ENCODE results near the gene LRRC55.

- TF ChIP-seq, protein P1, sequence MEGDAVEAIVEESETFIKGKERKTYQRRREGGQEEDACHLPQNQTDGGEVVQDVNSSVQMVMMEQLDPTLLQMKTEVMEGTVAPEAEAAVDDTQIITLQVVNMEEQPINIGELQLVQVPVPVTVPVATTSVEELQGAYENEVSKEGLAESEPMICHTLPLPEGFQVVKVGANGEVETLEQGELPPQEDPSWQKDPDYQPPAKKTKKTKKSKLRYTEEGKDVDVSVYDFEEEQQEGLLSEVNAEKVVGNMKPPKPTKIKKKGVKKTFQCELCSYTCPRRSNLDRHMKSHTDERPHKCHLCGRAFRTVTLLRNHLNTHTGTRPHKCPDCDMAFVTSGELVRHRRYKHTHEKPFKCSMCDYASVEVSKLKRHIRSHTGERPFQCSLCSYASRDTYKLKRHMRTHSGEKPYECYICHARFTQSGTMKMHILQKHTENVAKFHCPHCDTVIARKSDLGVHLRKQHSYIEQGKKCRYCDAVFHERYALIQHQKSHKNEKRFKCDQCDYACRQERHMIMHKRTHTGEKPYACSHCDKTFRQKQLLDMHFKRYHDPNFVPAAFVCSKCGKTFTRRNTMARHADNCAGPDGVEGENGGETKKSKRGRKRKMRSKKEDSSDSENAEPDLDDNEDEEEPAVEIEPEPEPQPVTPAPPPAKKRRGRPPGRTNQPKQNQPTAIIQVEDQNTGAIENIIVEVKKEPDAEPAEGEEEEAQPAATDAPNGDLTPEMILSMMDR (IDR thresholded peaks at IDR 0.05), result no peak
- no peak for TF ChIP-seq EP300 (IDR thresholded peaks at IDR 0.05)
Observed at GRCh38 chr11:57157624-57158023, 24.1 kb upstream of the LRRC55 start.
